CD4-positive, alpha-beta T cell treated with Interleukin-10 for 1 hour (primary cell): ENCODE data around the gene GLRX.

Experiments used
- DNase-seq: peaks from one replicate; pipeline ENCODE4 v3.0.0-alpha.2; 2020

Gene GLRX, protein sequence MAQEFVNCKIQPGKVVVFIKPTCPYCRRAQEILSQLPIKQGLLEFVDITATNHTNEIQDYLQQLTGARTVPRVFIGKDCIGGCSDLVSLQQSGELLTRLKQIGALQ

DNA sequence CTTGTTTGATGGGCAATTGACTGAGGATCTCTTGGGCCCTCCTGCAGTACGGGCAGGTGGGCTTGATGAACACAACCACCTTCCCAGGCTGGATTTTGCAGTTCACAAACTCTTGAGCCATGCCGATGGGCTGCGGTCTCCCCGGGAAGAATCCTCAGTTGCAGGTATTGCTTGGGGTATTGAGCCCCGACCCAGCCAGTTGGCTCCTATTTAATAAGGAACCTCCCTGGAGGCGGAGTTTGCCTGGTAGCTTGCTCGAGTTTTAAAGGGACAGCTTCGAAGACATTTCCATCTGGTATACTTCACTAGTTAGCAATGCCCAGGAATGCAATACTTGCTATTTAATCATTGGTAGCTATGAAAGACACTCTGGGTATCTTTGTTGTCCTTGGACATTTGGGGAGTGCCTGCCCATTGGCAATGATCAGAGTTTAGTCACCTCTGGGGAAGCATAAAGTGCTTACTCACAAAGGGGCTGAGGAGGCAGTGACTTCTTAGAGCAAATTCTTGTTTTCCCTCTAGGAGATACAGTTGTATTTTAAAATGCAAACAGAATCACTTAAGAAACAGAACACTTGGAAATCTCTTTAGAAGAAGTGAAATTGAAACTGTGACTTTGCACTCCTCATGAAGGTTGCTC, at the start of gene GLRX:
Gene GLRX (minus strand): TSS at position 185 of the 640 bp plus-strand sequence. CDS start 64 bp downstream, at position 121.
- DNase-seq = peak; percentile 70

DNA sequence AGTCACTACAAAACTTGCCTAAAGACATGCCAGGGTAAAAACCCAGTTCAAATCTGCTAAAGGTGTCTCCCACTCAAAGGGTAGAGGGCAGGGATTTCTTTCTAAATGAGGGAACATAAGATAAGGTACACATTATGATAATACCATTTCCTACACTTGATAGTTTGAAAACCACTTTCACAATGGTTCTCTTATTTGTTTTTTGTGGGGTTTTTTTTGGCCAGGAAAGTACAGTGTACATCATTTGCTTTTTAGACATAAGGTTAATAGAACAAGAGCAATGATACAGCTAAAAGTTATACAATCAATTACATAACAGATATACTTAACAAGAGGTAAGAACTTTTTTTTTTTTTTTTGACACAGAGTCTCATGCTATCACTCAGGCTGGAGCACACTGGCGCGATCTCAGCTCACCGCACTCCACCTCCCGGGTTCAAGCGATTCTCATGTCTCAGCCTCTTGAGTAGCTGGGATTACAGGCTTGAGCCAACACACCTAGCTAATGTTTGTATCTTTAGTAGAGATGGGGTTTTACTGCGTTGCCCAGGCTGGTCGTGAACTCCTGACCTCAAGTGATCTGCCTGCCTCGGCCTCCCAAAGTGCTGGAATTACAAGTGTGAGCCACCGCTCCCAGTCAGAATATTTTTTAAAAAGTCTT, 48.8 kb upstream of the GLRX start:
- DNase-seq = no peak

DNA sequence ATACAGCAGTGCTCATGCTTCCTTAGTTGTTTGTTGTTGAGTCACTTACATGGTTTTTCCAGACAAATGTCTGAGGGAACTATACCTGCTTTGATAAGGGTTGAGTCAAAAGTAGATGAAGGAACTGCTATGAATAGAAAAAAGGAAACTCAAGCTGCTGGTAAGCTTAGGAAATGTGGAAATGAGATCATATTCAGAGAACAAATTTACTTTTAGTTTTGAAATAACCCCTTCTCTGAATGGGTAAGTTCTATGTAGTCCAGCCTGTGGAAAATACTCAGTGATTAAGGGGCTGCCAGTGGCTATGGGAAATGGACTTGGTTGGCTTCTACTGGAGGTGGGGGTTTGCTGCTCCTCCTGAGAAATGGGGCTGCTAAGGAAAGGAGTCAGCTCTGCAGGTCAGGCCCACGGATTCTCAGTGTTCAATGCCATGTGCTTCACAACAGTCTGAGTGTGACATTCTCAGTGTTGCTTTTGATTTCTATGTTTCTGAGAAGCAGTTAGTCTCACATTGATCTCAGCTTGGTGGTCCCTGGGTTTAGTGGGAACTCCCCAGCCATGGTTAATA, 47.7 kb upstream of the GLRX start:
- DNase-seq = peak; percentile 4

DNA sequence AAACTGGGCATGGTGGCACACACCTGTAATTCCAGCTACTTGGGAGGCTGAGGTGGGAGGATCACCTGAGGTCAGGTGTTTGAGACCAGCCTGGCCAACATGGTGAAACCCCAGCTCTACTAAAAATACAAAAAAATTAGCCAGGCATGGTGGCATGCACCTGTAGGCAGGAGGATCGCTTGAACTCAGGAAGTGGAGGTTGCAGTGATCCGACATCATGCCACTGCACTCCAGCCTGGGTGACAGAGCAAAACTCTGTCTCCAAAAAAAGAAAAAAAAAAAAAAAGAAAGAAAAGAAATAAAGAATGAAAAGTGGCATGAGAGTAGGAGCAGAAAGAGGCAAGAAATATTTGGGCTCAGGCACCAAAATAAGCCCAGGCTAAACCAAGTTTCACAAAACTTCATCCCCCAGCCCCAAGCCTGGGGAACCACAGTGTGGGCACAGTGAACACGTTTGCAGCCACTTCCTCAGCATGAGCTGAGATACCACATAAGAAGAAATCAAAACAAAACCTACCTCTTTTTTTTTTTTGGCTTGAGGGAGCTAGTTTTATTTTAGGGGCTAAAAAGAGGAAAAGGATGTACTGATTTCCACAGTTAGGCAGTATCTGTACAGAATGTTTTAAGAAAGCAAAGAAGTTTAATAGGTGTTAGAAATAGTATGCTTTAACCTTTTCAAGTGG, 46.8 kb upstream of the GLRX start:
- DNase-seq = peak; percentile 54

DNA sequence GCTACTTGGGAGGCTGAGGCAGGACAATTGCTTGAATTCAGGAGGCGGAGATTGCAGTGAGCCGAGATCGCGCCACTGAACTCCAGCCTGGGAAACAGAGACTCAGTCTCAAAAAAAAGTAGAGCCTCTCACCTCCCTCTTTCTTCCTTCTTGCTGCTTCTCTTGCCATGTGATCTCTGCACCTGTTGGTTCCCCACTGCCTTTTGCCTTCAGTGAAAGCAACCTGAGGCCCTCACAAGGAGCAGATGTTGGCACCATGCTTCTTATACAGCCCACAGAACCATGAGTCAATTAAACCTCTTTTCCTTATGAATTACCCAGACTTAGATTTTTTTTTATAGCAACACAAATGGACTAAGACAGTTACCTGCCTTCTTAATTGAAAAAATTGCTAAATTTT, 45.6 kb upstream of the GLRX start:
- DNase-seq = no peak

DNA sequence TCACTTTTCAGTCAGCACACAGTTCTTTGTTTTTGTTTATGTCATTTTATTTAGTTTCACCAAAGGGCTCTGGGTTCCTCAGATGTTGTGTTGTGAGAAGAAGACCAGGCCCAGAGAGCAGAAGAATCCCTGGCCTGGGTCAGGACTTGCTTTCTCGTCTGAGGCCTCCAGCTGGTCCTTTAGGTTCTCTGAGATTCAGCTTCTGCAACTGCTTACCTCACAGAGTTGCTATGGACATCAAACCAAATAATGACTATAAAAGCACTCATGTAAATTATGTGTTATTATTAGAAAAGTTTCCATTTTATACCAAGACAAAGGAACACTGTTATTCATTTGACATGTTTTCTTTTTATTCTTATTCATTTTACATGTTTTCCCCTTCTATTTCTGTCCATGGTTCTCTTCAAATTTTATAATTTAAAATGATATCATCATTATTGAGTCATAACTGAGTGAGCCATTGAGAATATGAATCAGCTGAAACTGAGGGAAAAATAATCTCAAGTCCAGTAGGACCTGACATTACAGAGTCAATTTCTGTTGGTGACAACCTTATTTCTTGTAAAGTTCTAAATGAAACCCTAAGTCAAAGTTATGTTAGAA, 44.0 kb upstream of the GLRX start:
- no peak for DNase-seq

DNA sequence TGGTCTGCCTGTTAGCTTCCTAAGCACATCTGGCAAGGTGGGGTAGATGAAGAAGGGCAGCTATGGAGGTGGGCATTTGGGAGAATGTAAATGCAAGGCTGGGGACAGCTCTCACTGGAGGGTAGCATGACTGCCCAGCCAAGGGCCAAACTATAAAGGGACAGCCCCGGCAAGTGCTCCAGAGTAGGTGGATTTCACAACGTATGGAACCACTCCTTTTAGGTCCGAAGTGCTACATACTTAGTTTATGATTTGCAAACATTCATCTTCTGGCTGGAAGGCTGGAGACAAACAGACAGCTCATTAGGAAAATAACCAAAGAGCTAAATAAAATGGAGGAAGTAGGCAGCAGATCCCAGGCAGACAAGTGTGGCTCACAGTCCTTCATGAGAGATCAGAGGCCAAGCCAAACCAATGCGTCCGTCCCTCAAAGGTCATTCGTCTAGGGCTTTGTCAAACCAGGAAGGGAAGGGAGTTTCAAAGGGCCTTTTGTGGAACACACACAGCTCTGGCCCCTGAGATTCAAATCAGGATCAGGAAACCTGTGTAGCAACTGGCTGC, 42.5 kb upstream of the GLRX start:
- no peak for DNase-seq

DNA sequence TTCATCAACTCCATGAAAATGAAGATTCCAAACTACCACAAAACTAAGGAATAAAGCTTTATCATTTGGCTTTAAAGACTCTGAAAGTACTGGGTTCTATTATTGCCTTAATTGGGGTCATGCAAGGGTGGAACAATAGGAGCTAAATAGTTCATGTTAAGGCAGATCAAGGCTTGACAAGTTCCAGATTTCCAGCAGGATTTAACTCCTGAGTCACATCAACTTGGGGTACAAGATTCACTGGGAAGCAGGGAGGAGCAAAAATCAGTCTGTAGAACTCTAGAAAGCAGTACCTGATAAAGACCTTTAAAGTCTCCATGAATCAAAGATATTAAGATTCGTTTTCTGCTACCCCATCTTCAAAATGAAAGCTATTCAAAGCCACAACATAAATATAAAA, 41.9 kb upstream of the GLRX start:
- no peak for DNase-seq

DNA sequence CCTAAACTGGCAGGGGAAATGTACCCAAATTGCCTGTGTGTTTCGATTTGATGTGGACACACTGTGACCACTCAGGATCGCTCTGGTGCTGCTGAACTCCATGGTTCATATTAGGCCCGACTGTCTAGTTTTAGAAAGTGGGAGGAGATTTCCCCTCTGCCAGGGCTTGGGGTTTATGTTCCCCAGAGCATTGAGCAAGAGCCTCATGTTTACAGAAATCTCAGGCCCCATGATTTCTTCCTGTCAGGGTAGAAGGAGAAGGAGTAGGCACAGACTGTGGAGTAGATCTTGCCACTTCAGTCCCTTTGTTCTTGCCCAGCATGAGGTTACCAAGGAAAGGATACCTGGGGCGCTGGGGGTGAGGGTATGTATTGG, 40.8 kb upstream of the GLRX start:
- DNase-seq = no peak

DNA sequence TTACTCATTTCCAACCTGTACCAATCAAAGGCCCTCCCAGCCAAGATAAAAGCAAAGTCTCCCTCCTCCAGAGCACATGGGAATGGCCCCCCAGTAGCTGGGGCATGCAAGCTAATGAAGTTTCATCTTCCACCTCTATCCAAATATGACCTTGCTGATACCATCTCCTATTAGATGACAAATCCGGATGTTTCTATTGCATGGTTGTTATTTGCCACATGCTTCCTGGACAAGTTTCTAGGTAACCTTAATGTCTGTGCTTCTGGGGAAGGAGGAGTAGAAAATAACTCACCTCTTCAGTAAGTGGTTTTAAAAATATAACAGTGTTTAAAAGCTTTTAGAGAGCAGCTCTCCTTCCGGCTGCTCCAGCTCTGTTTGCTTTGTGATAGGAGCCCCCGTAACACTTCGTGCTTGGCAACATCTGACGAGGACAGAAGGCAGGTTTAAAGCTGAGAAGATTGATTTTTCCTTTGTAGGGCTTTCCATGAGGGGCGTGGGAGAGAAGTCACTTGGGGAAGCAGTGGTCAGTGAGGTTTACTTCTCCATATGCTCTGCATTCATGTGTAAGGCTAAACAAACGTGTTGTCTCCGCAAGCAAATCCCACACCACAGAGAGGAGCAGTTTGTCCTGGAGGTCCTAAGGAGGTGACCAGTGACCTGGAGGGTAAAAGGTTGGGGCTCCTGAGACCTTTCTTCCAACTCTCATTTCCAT, 40.3 kb upstream of the GLRX start:
- DNase-seq = no peak

DNA sequence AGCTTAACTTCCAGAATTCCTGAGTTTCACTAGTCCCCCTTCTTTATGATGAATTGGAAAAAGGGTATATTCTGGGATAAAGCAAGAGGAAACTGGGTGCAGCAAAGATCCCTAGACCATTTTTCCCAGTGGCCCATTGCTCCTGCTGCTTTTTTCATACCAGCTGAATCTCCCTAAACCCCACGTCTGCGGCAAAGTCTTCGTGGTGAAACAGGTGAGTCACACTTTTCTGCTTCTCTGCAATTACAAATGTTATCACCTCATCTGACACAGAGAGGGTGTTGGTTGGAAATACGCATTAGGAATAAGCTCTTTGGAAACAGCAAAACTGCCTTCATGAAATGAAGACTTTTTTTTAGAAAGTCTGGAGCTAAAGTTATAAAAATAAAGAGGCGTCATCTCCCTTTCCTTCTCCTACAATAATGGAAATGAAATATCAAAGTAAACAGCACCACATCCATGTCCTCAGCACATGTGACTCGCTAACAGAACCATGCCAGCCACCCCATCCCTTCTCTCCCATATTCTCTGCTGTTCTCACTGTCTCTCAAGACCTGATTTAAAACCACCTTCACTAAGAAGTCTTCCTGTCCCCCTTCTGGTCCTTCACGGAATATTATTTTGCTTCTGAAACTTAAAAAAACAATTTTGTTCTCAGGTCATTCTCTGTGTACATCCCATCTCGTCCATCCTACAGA, 39.5 kb upstream of the GLRX start:
- no peak for DNase-seq

DNA sequence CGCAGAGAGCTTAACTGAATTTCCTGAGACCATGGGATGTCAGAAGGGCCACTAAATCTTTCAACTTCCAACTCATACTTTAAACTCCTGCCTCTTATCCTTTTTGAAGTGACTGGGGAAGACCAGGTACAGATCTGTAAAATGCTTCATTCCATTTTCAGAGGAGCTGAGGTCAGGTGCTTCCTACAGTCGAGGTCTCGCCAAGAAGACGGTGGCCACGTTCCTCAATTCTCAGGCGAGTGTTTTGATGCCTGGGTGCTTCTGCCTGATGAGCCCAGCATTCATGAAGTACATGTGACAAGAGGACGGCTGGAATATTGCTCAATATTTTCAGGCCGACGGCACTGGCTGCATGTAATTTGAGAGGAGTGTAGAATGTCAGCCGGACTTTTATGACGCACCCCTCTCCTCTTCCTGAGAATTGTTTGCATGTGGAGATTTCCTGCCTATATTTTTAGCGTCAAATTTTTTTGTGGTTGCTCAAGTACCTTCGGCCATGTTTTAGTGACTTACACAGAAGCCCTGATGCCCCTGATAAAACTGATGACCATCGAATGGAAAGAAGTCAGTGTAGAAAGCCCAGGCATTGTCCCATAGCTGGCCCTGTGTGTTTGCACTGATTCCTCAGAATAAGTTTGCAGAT, 38.8 kb upstream of the GLRX start:
- no peak for DNase-seq

DNA sequence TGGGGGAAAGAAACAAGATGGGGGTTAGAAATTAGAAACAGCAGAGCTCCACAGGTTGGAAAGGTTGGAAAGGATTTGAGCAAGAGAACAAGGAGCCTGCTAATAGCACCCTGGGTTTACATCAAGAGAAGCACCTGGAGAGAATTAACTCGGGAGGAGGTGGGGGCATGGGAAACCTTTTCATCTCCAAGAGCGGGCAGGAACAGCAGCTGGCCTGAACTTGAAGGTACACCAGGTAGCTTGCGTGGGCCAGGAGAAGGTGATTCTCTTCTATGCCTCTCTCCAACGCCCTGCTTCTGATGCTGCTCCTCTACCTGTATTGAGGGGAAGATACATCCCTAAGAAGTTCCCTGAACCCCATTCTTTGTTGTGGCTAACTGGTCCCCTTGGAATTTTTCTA, 37.1 kb upstream of the GLRX start:
- DNase-seq = no peak

DNA sequence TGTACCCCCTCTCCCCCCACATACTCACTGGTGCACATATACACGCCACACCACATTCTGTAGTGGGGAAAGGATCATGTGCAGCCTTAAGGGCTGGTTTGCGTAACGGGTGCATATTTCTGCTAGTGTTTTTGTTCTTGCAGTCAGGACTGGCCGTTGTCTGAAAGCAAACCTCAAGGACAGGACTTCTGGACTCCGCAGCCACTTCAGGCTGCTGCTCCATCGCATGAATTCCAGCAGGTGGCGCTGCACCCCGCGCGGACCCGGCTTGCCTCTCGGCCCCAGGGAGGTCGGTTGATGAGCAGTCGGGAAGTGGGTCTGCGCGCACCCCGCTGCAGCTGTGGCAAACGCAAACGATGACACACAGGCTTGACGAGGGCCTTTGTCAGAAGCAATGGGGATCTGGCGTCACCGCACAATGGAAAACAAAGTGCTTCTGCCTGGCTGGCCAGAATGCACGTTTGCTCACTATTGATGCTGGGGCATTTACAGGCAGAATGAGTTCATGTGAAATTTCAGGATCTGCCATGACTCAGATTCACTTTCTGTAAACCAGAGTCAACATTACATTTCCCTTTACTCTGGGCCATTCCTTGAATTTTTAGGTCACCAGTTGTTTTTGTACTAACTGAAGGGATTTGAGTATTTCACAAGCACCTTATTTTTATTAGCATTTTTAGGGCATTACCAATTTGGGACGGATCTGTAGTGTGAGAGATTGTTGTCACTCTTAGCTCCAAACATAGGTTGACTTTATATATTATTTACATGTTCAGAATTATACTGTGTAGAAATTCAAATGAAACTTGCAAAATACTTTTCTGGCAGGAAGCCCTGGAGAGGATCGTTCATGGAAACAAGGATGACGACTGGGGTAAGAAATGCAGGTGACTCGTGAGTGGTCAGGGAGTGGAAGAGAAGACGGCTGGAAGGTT, 36.4 kb upstream of the GLRX start:
- peak; percentile 84 for DNase-seq

DNA sequence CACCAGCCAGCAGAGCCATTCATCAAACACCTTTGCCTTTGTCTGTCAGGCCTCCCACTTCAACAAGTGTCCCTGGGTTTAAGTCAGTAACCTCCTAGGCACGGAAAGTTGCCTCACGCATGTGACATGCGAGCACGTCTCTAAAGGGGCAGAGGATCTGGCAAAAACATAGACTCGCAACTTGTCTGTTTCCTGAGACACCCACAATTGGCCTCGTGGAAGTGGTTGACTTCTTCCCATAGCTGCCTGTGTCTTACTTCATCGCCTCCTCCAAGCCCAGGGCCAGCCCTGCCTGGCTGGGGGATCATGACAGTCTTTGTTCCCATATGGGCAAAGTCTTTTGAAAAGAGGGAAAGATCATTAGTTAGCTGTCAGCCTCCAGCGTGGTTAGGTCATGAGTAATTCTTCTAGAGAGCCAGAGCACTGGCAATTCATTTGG, 35.5 kb upstream of the GLRX start:
- DNase-seq = no peak

DNA sequence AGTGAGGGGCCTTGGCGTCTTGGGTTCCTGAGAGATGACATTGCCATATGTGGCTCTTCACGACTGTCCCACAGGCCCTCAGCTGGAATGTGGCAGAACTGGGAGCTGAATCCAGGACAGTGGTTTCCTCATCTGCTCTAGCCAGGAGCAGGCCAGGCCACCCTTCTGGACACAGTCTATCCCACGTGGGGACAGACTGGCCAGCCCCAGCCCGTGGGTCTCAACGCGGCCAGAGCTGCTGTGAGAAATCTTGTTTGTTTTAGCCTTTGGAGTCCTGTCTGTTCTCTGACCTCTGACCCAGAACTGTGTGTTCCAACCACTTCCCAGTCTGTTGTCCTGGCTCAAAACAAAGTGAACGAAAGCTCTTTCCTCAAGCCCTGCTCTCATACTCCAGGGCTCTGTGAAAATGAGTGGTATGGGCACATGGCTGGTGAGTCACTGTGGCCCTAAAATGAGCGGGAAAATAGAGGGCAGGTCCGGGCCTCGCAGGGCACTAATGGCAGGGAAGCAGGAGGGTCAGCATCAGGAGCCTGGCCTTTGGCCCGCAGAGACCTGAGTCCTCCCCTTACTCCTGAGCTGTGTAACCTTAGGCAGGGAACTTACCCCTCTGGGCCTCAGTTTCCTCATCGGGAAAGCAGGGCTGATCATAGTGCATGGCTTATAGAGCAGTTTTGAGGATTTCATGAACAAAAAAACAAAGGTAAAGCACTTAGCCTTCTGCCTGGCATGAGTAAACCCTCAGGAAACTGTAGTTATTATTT, 34.8 kb upstream of the GLRX start:
- DNase-seq = no peak

DNA sequence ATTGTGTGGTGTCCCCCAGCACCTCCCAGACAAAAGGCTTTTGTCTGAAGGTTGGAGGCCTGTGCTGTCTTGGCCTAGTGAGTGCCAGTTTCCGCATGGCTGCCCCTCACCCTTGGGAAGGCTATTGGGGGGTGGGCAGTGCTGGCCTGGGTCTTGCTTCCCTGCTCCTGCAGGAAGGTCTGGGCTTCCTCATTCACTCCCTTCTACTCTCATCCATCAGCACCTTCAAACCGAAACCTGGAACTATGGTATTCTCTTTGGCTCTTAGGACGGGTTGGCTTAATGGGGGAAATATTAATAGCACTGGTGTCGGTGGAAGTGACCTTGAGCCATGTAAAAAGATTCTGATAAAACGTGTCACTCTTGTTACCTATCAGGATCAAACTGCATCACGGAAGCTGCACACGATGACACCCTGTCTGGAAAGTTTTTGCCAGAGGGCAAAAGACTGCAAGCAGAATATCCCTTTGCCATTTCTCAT, 34.0 kb upstream of the GLRX start:
- DNase-seq = no peak

DNA sequence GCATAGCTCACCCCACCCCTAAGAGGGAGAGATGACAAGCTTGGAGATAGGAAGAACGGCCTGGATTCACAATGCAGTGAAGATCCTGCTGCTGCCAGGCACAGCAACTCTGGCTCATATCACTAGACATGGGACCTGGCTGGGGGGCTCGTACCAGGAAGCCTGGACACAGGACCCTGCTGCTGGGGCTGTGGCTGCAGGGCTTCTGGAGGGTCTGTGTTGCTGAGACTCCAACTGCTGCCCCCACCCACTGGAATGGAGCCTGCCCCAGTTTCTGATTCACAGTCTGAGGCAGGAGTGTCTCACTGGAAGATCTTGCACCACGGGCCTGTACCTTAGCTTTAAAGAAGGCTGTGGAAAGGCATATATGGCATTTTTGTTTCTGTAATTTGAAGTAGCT, 31.0 kb upstream of the GLRX start:
- DNase-seq = no peak

DNA sequence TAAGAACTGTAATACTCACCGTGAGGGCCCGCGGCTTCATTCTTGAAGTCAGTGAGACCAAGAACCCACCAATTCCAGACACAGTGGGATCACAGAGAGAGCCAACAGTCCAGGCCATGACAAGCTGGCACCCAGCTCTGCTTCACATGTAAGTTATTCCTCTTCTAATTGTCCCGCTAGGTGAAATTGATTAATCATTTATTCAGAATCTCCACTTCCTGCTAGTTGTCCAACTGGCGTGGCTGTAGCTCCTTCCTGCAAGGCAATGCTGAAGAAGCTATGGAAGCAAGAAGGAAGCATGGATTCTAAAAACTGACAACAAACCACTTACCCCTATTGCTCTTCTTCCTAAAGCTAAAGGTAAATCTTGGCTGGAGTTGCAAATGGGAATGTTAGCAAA, 30.0 kb upstream of the GLRX start:
- no peak for DNase-seq
